ENCODE data around the gene FBXL15. TPM values are rescaled to one million over a fixed set of nuclear protein-coding genes. Genes with fewer than 3 reads are reported as not detected.

The FBXL15 gene
- total RNA-seq, result 10 to 100 TPM in 1 of 2 donors, 1 to 10 TPM in 1; 9.9 to 14.2 TPM
- 11.5 to 23.8 reads per million in 2 donors for total RNA-seq

DNA sequence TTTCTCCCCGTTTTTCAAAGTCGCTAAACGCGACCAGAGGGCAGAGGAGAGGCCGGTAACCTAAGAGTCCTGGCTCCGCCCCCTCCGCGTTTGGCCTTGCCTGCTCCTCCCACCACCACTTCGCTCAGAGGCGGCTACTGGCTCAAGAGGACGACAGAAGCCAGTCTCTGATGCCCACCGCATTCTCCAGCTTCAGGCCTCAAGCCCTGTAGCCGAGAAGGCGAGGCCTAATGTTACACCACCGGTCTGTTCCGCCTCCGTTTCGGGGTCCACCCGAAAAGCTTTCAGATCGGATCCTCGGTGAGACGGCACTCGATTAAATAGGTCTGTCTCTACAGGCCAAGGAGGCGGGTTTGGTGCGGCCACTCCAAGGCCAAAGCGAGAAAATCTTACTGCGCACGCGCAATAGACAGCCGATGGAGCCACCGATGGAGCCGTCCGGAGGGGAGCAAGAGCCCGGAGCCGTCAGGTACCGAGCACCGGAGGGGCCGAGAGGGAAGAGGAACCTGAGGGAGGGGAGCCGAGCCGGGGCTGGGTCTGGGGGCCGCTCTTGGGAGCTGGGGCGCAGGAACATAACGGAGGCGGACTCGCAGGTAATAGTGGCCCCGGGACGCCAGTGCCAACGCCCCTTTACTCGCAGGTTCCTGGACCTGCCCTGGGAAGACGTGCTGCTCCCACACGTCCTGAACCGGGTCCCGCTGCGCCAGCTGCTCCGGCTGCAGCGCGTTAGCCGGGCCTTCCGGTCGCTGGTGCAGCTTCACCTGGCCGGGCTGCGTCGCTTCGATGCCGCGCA, at the start of gene FBXL15:
FBXL15 (plus strand) TSS at position 123 of the 793 bp plus-strand sequence; CDS start at position 417, 294 bp downstream.
- Mint-ChIP-seq H3K36me3 (ENCODE audit: low read depth) (peaks cover 5% of the 10 kb centered on the region), H3K27ac (peak within 1 kb of the TSS; percentile 60), H3K4me3 (peak within 1 kb of the TSS; percentile 98), H3K27me3 (peaks cover 24% of the 10 kb centered on the region), H3K4me1 (peaks cover 22% of the 10 kb centered on the region)
- H3K9me3 ChIP-seq (ENCODE audit: control insufficient read depth, low read length, poor library complexity, severe bottlenecking), result no peaks in the 10 kb centered on the region
- peak; percentile 79 for ATAC-seq
- DNase-seq, result peak; percentile 77 to 91 (median 83)

- DNase-seq, result no peak
- Mint-ChIP-seq H3K27me3 (no peaks in the 10 kb centered on the region), H3K36me3 (ENCODE audit: low read depth) (peaks cover 16% of the 10 kb centered on the region), H3K27ac (peak overlapping the region; percentile 73), H3K4me3 (no peak overlapping the region), H3K4me1 (peaks cover 2% of the 10 kb centered on the region)
- H3K9me3 ChIP-seq (ENCODE audit: control insufficient read depth, low read length, poor library complexity, severe bottlenecking), result no peaks in the 10 kb centered on the region
- no peak for ATAC-seq
These were observed 49.3 kb upstream of the FBXL15 start for GRCh38 chr10:102371295-102371694.

- no peak for DNase-seq
- no peaks in the 10 kb centered on the region for H3K27me3 Mint-ChIP-seq
- H3K4me1 Mint-ChIP-seq, result peaks cover 2% of the 10 kb centered on the region
- no peak overlapping the region for H3K27ac Mint-ChIP-seq
- peaks cover 3% of the 10 kb centered on the region for H3K36me3 Mint-ChIP-seq (ENCODE audit: low read depth)
- H3K4me3 Mint-ChIP-seq, result no peak overlapping the region
- no peaks in the 10 kb centered on the region for H3K9me3 ChIP-seq (ENCODE audit: control insufficient read depth, low read length, poor library complexity, severe bottlenecking)
- ATAC-seq, result no peak
These were observed 45.4 kb upstream of the FBXL15 start for GRCh38 chr10:102375250-102375649.

- DNase-seq (no peak), ATAC-seq (no peak)
- H3K27me3 Mint-ChIP-seq, result no peaks in the 10 kb centered on the region
- no peak overlapping the region for H3K4me3 Mint-ChIP-seq
- no peak overlapping the region for H3K27ac Mint-ChIP-seq
- H3K36me3 Mint-ChIP-seq (ENCODE audit: low read depth), result peaks cover 2% of the 10 kb centered on the region
- peaks cover 2% of the 10 kb centered on the region for H3K4me1 Mint-ChIP-seq
- no peaks in the 10 kb centered on the region for H3K9me3 ChIP-seq (ENCODE audit: control insufficient read depth, low read length, poor library complexity, severe bottlenecking)
These were observed 44.8 kb upstream of the FBXL15 start for GRCh38 chr10:102375867-102376266.

DNA sequence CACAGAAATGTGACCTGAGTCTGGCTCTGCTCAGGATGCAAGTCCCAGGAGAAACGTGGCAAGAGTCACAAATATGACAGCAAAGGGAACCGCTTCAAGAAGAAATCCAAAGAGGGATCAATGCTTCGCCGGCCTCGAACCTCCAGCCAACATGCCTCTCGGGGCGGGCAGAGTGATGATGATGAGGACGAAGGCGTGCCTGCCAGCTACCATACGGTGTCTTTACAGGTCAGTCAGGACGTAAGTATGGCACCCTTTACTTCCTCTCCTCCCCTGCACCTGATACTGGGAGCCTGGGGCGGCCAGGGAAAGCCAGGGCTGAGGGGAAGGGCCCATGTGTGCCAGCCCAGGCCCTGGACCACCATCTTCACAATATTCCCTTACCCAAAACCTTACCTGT, 43.7 kb upstream of the FBXL15 start:
- Mint-ChIP-seq H3K4me1 (peaks cover 2% of the 10 kb centered on the region), H3K36me3 (ENCODE audit: low read depth) (peaks cover 2% of the 10 kb centered on the region), H3K27me3 (no peaks in the 10 kb centered on the region), H3K4me3 (no peak overlapping the region), H3K27ac (no peak overlapping the region)
- DNase-seq, result no peak
- H3K9me3 ChIP-seq (ENCODE audit: control insufficient read depth, low read length, poor library complexity, severe bottlenecking), result no peaks in the 10 kb centered on the region
- ATAC-seq, result no peak

DNA sequence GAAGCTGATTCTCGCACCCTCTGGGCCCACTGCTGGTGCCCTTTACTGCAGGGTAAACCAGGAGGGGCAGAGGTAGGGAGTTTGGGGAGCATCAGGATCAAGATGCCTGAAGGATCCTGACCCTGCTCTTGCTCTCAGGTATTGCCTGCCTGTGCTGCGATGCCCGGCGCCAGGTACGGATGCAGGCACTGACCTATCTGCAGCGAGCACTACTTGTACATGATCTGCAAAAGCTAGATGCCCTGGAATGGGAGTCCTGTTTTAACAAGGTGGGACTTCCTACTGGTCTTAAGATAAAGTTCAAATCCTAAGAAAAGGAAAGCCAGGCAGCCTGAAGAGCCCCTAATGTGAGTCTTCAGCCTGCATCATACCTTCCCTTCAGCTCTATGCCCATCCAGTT, 41.3 kb upstream of the FBXL15 start:
- Mint-ChIP-seq H3K4me3 (no peak overlapping the region), H3K4me1 (peaks cover 2% of the 10 kb centered on the region), H3K36me3 (ENCODE audit: low read depth) (peaks cover 2% of the 10 kb centered on the region), H3K27me3 (no peaks in the 10 kb centered on the region), H3K27ac (no peak overlapping the region)
- ATAC-seq (no peak), DNase-seq (no peak)
- no peaks in the 10 kb centered on the region for H3K9me3 ChIP-seq (ENCODE audit: control insufficient read depth, low read length, poor library complexity, severe bottlenecking)

DNA sequence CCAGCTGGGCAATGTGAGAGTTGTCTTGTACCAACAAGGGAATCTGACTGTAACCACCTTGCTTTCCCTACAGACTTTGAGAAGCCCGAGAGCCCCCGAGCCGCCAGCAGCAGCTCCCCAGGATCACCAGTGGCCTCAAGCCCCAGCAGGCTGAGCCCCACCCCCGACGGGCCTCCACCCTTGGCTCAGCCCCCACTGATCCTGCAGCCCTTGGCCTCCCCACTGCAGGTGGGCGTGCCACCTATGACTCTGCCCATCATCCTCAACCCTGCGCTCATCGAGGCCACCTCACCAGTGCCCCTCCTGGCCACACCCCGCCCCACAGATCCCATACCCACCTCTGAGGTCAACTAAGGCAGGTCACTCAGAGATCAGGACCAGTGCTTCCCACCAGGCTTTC, 38.7 kb upstream of the FBXL15 start:
- peak overlapping the region; percentile 74 for H3K27ac Mint-ChIP-seq
- H3K36me3 Mint-ChIP-seq (ENCODE audit: low read depth), result peaks cover 2% of the 10 kb centered on the region
- DNase-seq, result no peak
- H3K4me1 Mint-ChIP-seq, result peaks cover 2% of the 10 kb centered on the region
- no peaks in the 10 kb centered on the region for H3K9me3 ChIP-seq (ENCODE audit: control insufficient read depth, low read length, poor library complexity, severe bottlenecking)
- H3K27me3 Mint-ChIP-seq, result no peaks in the 10 kb centered on the region
- H3K4me3 Mint-ChIP-seq, result no peak overlapping the region
- no peak for ATAC-seq

- Mint-ChIP-seq H3K4me3 (no peak overlapping the region), H3K4me1 (peaks cover 2% of the 10 kb centered on the region), H3K27me3 (no peaks in the 10 kb centered on the region), H3K36me3 (ENCODE audit: low read depth) (peaks cover 2% of the 10 kb centered on the region), H3K27ac (no peak overlapping the region)
- DNase-seq, result no peak
- H3K9me3 ChIP-seq (ENCODE audit: control insufficient read depth, low read length, poor library complexity, severe bottlenecking), result no peaks in the 10 kb centered on the region
- ATAC-seq, result no peak
These were observed 37.8 kb upstream of the FBXL15 start for GRCh38 chr10:102382871-102383270.

DNA sequence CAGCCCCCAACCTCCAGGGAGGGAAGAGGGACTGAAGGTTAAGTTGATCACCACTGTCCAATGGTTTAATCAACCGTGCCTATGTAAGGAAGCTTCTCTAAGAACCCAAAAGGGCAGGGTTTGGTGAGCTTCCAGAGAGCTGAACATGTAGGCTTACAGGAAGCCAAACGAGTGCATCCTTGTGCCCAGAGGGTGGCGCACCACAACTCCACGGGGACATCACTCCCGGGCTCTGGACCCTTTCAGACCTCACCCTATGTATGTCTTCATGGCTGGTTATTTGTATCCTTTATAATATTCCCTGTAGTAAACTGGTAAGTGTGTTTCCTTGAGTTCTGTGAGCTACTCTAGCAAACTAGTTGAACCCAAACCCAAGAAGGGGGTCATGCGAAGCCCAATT, 36.6 kb upstream of the FBXL15 start:
- DNase-seq (no peak), ATAC-seq (peak; percentile 35)
- Mint-ChIP-seq H3K27ac (no peak overlapping the region), H3K4me3 (no peak overlapping the region), H3K4me1 (peaks cover 2% of the 10 kb centered on the region), H3K36me3 (ENCODE audit: low read depth) (peaks cover 2% of the 10 kb centered on the region), H3K27me3 (no peaks in the 10 kb centered on the region)
- no peaks in the 10 kb centered on the region for H3K9me3 ChIP-seq (ENCODE audit: control insufficient read depth, low read length, poor library complexity, severe bottlenecking)

- ATAC-seq (peak; percentile 65), DNase-seq (no peak)
- peaks cover 2% of the 10 kb centered on the region for H3K4me1 Mint-ChIP-seq
- H3K27me3 Mint-ChIP-seq, result no peaks in the 10 kb centered on the region
- H3K27ac Mint-ChIP-seq, result no peak overlapping the region
- H3K4me3 Mint-ChIP-seq, result no peak overlapping the region
- no peaks in the 10 kb centered on the region for H3K9me3 ChIP-seq (ENCODE audit: control insufficient read depth, low read length, poor library complexity, severe bottlenecking)
- H3K36me3 Mint-ChIP-seq (ENCODE audit: low read depth), result peaks cover 2% of the 10 kb centered on the region
These were observed 35.8 kb upstream of the FBXL15 start for GRCh38 chr10:102384606-102385429.

GRCh38 chr10:102389894-102390293, 30.7 kb upstream of the FBXL15 start:
- H3K9me3 ChIP-seq (ENCODE audit: control insufficient read depth, low read length, poor library complexity, severe bottlenecking), result no peaks in the 10 kb centered on the region
- H3K4me1 Mint-ChIP-seq, result peaks cover 17% of the 10 kb centered on the region
- H3K4me3 Mint-ChIP-seq, result no peak overlapping the region
- peaks cover 3% of the 10 kb centered on the region for H3K36me3 Mint-ChIP-seq (ENCODE audit: low read depth)
- no peaks in the 10 kb centered on the region for H3K27me3 Mint-ChIP-seq
- no peak overlapping the region for H3K27ac Mint-ChIP-seq
- no peak for ATAC-seq
- DNase-seq, result no peak

DNA sequence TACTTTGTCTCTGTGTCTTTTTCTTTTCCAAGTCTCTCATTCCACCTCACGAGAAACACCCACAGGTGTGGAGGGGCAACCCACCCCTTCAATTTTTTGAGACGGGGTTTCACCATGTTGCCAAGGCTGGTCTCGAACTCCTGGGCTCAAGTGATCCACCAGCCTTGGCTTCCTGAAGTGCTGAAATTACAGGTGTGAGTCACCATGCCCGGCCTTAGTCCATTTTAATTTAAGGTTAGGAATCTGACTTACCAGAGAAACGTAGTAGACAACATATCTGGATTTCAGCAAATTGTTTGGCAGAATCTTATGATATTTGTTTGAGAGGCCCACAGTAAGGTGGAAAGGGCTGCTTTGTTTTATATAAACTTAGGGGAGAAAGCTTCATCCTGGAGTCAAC, 28.3 kb upstream of the FBXL15 start:
- H3K27ac Mint-ChIP-seq, result no peak overlapping the region
- H3K27me3 Mint-ChIP-seq, result no peaks in the 10 kb centered on the region
- ATAC-seq, result no peak
- H3K36me3 Mint-ChIP-seq (ENCODE audit: low read depth), result peaks cover 3% of the 10 kb centered on the region
- DNase-seq, result no peak
- H3K9me3 ChIP-seq (ENCODE audit: control insufficient read depth, low read length, poor library complexity, severe bottlenecking), result no peaks in the 10 kb centered on the region
- H3K4me1 Mint-ChIP-seq, result peaks cover 31% of the 10 kb centered on the region
- H3K4me3 Mint-ChIP-seq, result no peak overlapping the region

DNA sequence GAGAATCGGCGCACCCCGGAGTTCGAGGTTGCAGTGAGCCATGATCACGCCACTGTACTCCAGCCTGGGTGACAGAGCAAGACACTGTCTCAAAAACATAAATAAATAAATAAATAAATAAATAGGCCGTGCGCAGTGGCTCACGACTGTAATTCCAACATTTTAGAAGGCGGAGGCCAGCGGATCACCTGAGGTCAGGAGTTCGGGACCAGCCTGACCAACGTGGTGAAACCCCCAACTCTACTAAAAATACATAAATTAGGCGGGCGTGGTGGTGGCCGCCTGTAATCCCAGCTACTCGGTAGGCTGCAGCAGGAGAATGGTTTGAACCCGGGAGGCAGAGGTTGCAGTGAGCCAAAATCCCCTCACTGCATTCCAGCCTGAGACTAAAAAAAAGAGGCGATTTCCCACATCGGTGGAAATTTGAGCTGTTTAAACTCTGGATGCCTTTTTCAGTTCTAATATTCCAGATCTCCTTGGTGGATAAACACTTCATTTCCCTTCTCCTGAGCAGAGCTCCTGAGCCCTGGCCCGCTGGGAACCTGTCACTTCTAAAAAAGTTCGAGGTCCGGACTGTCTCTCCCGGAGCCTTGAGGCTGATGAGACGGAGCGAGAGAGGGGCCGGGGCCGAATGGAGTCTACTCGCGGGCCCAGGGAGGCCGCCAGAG, 27.1 kb upstream of the FBXL15 start:
- peaks cover 38% of the 10 kb centered on the region for H3K4me1 Mint-ChIP-seq
- no peak for ATAC-seq
- H3K27me3 Mint-ChIP-seq, result no peaks in the 10 kb centered on the region
- H3K36me3 Mint-ChIP-seq (ENCODE audit: low read depth), result peaks cover 3% of the 10 kb centered on the region
- no peak for DNase-seq
- peak overlapping the region; percentile 95 for H3K4me3 Mint-ChIP-seq
- peak overlapping the region; percentile 99 for H3K27ac Mint-ChIP-seq
- H3K9me3 ChIP-seq (ENCODE audit: control insufficient read depth, low read length, poor library complexity, severe bottlenecking), result no peaks in the 10 kb centered on the region

All from T-helper 17 cell (primary cell).